Measurements from ENCODE around the gene HPS6.
"Not testable (repeated sequence)": the region's sequence is repeated elsewhere in the genome, so short reads cannot be mapped to it uniquely, and the experiment has no call there.

Gene HPS6

GRCh38 chr10:102064868-102065560 is at the start of gene HPS6:
Gene HPS6 (plus strand): TSS chr10:102065349. CDS start chr10:102065475, 126 bp downstream.
- peak; percentile 87 to 89 for DNase-seq

- no peak for DNase-seq
These were observed 48.7 kb upstream of the HPS6 start for GRCh38 chr10:102016416-102016815.

- DNase-seq, result no peak
These were observed 47.9 kb upstream of the HPS6 start for GRCh38 chr10:102017295-102017694.

DNA sequence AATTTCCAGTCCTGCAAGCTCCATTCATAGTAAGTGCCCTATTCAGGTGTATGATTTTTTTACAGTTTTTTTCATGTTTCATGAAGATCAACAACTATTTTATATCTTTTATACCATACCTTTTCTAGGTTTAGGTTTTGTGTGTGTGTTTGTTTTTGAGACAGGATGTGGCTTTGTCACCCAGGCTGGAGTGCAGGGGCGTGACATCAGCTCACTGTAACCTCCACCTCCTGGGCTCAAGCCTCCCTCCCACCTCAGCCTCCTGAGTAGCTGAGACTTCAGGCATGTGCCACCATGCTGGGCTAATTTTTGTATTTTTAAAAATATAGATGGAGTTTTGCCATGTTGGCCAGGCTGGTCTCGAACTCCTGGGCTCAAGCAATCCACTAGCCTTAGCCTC is 44.2 kb upstream of the HPS6 start:
- no peak for DNase-seq

- DNase-seq, result no peak
These were observed 40.4 kb upstream of the HPS6 start for GRCh38 chr10:102024799-102025198.

DNA sequence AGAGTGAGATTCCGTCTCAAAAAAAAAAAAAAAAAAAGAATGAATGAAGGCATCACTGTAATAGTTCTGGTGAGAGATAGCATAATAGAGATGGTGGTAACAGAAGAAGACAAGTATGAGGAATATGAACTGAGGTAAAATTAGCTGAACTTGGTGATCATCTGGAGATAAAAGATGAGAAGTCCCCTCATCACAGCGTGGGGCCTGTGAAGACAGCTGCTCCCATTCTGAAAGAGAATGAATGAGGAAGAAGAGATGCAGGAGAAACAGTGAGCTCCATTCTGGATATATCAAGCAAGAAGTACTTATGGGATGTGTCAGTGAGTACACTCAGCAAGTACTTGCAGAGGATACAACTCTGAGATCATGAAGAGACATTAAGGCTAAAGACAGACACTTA is 37.9 kb upstream of the HPS6 start:
- no peak for DNase-seq

GRCh38 chr10:102033787-102034186 is 31.4 kb upstream of the HPS6 start:
- DNase-seq, result no peak

DNA sequence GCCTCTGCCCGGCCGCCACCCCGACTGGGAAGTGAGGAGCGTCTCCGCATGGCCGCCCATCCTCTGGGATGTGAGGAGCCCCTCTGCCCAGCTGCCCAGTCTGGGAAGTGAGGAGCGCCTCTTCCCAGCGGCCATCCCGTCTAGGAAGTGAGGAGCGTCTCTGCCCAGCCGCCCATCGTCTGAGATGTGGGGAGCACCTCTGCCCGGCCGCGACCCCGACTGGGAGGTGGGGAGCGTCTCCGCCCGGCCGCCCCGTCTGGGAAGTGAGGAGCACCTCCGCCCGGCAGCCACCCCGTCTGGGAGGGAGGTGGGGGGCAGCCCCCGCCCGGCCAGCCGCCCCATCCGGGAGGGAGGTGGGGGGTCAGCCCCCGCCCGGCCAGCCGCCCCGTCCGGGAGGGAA is 29.3 kb upstream of the HPS6 start:
- DNase-seq, result not testable (repeated sequence)

DNA sequence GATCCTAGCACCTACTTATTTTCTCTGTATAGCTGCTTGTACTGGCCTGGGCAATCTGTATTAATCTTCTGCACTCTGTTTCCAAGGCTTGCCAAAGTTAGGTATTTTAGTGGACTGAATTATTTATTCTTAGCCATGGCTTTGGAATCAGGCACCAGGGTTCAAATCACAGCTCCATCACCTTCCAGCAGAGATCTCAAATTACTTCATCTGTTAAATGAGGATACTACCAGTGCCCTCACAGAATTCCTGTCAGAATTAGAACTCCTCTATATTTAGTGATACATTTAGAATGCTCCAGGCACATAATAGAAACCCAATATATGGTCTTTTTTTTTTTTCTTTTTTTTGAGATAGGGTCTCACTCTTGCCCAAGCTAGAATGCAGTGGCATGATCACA is 26.7 kb upstream of the HPS6 start:
- no peak for DNase-seq

DNA sequence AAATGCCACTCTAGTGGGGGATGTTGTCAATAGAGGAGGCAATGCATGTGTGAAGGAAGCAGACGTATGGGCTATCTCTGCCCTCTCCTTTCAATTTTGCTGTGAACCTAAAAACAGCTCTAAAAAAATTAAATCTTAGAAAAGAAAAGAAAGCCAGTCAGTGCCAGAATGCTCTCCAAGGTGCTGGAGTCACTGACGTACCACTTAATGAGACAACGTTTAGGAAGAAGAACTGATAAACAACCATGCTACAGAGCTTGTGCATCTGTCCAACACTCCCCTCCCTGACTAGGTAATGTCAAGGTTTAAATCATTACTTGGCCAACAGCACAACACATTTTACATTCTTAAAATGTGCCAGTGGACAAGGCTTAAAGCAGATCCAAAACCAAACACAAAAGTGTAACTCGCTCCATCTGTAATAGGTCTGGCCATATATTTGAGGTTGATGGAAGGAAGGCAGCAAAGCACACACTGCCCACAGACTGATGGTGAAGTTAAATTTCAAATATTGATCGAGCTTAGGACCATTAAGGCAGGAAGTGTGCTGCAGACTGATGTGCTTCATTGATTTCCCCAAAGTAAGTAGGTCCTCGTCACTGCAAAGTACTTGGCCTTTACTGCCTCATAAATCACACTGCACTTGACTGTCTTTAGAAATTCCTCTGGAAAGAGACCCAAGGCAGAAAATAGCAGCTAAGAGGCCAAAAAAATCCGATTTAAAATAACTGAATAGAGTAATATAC is 24.7 kb upstream of the HPS6 start:
- DNase-seq, result no peak

- no peak for DNase-seq
These were observed 19.9 kb upstream of the HPS6 start for GRCh38 chr10:102045292-102045691.

DNA sequence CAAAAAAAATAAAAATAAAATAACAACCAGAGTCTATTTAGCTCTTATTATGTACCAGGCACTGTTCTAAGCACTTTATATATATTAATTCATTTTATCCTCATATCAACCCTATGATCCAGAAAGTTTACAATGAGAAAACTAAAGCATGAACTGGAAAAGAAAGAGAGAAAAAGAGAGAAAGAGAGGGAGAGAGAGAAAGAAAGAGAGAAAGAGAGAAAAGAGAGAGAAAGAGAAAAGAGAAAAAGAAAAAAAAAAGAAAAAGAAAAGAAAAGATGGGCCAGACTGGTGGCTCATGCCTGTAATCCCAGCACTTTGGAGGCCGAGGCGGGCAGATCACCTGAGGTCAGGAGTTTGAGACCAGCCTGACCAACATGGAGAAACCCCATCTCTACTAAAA is 19.1 kb upstream of the HPS6 start:
- no peak for DNase-seq

DNA sequence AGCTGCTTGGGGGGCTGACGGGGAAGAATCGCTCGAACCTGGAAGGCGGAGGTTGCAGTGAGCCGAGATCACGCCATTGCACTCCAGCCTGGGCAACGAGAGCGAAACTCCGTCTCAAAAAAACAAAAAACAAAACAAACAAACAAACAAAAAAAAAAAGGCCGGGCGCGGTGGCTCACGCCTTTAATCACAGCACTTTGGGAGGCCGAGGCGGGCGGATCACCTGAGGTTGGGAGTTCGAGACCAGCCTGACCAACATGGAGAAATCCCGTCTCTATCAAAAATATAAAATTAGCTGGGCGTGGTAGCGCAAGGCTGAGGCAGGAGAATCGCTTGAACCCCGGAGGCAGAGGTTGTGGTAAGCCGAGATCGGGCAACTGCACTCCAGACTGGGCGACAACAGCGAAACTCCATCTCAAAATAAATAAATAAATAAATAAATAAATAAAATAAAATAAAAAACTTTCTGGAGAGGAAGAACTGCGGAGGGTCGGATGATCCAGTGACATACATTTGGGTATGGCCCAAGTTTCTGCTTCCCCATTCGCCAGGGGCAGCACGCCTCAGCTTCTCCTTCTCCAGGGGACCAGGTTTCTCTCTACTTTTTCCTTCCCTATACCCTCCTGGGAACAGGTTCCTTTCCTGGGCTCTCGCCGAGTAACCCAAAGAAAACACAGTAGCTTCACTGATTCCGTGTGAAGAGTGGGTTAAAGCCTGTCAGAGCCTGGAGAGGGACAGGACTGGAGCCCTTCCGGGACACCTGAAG is 10.1 kb upstream of the HPS6 start:
- DNase-seq, result not testable (repeated sequence)

DNA sequence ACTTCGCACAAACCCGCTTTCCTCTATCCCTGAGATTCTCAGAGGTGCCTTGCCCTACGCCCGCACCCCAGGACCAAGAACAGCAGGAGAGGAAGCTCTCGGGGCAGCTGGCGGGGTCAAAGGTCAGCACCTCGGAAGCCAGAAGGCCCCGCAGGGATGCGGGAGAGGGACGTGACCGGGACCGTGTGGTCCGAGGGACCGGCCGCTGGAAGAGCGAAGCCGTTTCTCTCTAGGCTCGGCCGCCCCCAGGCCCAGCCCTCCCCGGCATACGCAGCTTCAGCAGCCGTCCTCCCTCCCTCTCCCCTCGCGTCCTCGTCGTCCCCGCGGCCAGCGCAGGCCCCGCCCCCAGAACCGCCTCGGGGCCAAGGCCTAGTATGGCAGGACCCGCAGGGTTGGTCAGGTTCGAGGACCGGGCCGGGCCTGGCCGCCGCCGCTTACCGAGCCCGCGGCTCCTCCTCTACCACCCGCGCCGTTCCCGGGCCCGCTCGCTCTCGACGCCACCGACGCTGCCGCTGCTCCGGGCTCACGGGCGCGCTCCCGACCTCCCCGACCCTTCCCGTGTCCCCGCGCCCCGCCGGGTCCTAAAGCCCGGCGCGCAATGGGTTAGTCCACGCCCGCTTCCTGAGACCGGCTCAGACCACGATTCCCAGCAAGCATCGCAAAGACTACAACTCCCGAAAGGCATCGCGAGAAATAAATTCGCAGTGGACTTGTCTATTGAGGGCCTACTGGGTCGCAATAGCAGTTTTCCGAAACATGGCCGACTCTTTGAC is 9.3 kb upstream of the HPS6 start, which contains the start of gene ARMH3:
Gene ARMH3 (minus strand): TSS at position 527 of the 773 bp plus-strand sequence. CDS start 16,059 bp downstream, outside the sequence.
- DNase-seq, result peak; percentile 91 to 94

- DNase-seq, result no peak
These were observed 5.2 kb upstream of the HPS6 start for GRCh38 chr10:102059987-102060386.

DNA sequence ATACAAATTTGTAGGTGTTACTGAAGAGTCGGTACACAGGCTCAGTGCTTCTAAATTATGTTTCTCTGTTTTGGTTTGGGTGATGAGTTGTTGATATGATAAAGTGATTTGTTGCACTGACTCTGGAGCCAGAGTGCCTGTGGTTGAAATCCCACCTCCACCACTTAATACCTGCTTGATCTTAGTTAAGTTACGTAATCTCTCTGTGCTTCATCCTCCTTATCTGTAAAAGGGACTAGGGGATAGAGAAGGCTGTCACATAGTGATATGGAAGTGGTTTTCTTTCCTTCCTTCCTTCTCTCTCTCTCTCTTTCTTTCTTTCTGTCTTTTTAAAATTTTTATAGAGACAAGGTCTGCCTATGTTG is 664 bp upstream of the HPS6 start:
- DNase-seq, result no peak

- peak in 1 of 2 donors; percentile 3 for DNase-seq
These were observed 631 bp downstream of the HPS6 start for GRCh38 chr10:102065561-102066398.

DNA sequence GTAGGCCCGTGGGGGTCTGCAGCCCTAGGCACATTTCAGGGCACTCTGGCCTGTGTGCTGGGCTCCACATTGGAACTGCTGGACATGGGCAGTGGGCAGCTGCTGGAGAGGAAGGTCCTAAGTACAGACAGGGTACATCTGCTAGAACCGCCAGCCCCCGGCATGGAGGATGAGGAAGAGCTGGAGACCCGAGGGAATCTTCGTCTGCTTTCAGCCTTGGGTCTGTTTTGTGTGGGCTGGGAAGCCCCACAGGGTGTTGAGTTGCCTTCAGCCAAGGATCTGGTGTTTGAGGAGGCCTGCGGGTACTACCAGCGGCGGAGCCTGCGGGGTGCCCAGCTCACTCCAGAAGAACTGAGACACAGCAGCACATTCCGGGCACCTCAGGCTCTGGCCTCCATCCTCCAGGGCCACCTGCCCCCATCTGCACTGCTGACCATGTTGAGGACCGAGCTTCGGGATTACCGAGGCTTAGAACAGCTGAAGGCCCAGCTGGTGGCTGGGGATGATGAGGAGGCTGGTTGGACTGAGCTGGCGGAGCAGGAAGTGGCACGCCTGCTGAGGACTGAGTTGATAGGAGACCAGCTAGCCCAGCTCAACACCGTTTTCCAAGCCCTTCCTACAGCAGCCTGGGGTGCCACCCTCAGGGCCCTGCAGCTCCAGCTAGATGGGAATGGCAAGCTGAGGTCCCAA is 1.4 kb downstream of the HPS6 start:
- no peak for DNase-seq

- DNase-seq, result no peak
These were observed 2.2 kb downstream of the HPS6 start for GRCh38 chr10:102067091-102067916.

- no peak for DNase-seq
These were observed 3.1 kb downstream of the HPS6 start for GRCh38 chr10:102068216-102068615.
